GM23338 (cell line): ENCODE measurements around the gene MAP3K15. TPM values are rescaled to one million over a fixed set of nuclear protein-coding genes. Genes with fewer than 3 reads are reported as not detected.

Source experiments
- ATAC-seq: fragments of 200-7000 bp; cut with Tn5 transposase; 3 replicates; pipeline ENCODE4 v1.9.1; 2020
- DNase-seq: peaks from one replicate; pipeline ENCODE4 v3.0.0-alpha.2; 2015; ENCODE audit warnings: low spot score
- H2AFZ ChIP-seq: fragments of 200-600 bp; sonication (generic); 2 replicates; pipeline ENCODE4 v1.8.0; 2016; ENCODE audit warnings: antibody characterized with exemption, mild to moderate bottlenecking, moderate library complexity
- H3F3A ChIP-seq: fragments of 200-600 bp; sonication (generic); replicated peaks from 2 replicates; pipeline ENCODE4 v1.8.0; 2017; ENCODE audit warnings: antibody characterized with exemption, mixed run types, low read depth
- H3K27ac ChIP-seq: fragments of 200-600 bp; sonication (generic); 2 replicates; pipeline ENCODE4 v1.6.1; 2016; ENCODE audit warnings: low read depth
- H3K27me3 ChIP-seq: fragments of 200-600 bp; sonication (generic); 2 replicates; pipeline ENCODE4 v1.8.0; 2016; ENCODE audit warnings: mild to moderate bottlenecking, mixed run types, moderate library complexity; ENCODE audit not compliant: insufficient read depth
- H3K36me3 ChIP-seq: fragments of 200-600 bp; sonication (generic); 2 replicates; pipeline ENCODE4 v1.8.0; 2016; ENCODE audit warnings: mild to moderate bottlenecking; ENCODE audit not compliant: insufficient read depth
- H3K4me1 ChIP-seq: fragments of 200-600 bp; sonication (generic); 2 replicates; pipeline ENCODE4 v1.8.0; 2016; ENCODE audit warnings: mild to moderate bottlenecking, moderate library complexity; ENCODE audit not compliant: insufficient read depth
- H3K4me2 ChIP-seq: fragments of 200-600 bp; sonication (generic); 2 replicates; pipeline ENCODE4 v1.7.1; 2017; ENCODE audit warnings: mixed run types
- H3K4me3 ChIP-seq: fragments of 200-600 bp; sonication (generic); 2 replicates; pipeline ENCODE4 v1.6.1; 2016; ENCODE audit warnings: mixed run types
- H3K79me2 ChIP-seq: fragments of 200-600 bp; sonication (generic); replicated peaks from 2 replicates; pipeline ENCODE4 v1.8.0; 2017; ENCODE audit warnings: mild to moderate bottlenecking; ENCODE audit not compliant: insufficient read depth
- H3K9me2 ChIP-seq: fragments of 200-600 bp; sonication (generic); 2 replicates; pipeline ENCODE4 v1.8.0; 2017; ENCODE audit not compliant: insufficient read depth
- H4K20me1 ChIP-seq: fragments of 200-600 bp; sonication (generic); replicated peaks from 2 replicates; pipeline ENCODE4 v1.8.0; 2017; ENCODE audit warnings: mild to moderate bottlenecking; ENCODE audit not compliant: insufficient read depth
- H3K27ac Mint-ChIP-seq: 2 replicates; pipeline ENCODE4 v1.8.0; 2020; ENCODE audit warnings: inconsistent platforms, mild to moderate bottlenecking, moderate library complexity, mixed read lengths
- H3K27me3 Mint-ChIP-seq: 3 replicates; pipeline ENCODE4 v1.8.0; 2022; ENCODE audit warnings: low read depth, mild to moderate bottlenecking, moderate library complexity, mixed read lengths, inconsistent platforms; ENCODE audit not compliant: insufficient read depth, poor library complexity
- H3K36me3 Mint-ChIP-seq: 3 replicates; pipeline ENCODE4 v1.8.0; 2021; ENCODE audit warnings: low read depth, mild to moderate bottlenecking, inconsistent platforms, moderate library complexity, mixed read lengths
- H3K4me1 Mint-ChIP-seq: 3 replicates; pipeline ENCODE4 v1.8.0; 2020; ENCODE audit warnings: mild to moderate bottlenecking, inconsistent platforms, mixed read lengths
- H3K4me3 Mint-ChIP-seq: 3 replicates; pipeline ENCODE4 v1.8.0; 2021; ENCODE audit warnings: moderate library complexity, mild to moderate bottlenecking, inconsistent platforms, mixed read lengths
- H3K9me3 Mint-ChIP-seq: 3 replicates; pipeline ENCODE4 v1.8.0; 2020; ENCODE audit warnings: moderate library complexity, mild to moderate bottlenecking, inconsistent platforms, mixed read lengths
- CTCF ChIP-seq, 2 experiments: fragments of 200-600 bp in 1 of 2; sonication (generic) in 1 of 2; conservative IDR thresholded peaks; 2 replicates each; pipeline versions ENCODE4 v1.5.1 to v1.6.1; 2016 to 2017; ENCODE audit warnings: antibody characterized with exemption in 2 of 2, low read depth in 2 of 2, mild to moderate bottlenecking in 2 of 2, moderate library complexity in 1 of 2
- ETS1 ChIP-seq: IDR thresholded peaks from 2 replicates; pipeline ENCODE4 v1.6.1; 2016; ENCODE audit warnings: antibody characterized with exemption
- EZH2 ChIP-seq: fragments of 200-600 bp; sonication (generic); IDR thresholded peaks from one replicate; pipeline ENCODE4 v1.8.0; 2017; ENCODE audit warnings: antibody characterized with exemption, mild to moderate bottlenecking, low read depth; ENCODE audit not compliant: unreplicated experiment
- EZH2phosphoT487 ChIP-seq: fragments of 200-600 bp; sonication (generic); IDR thresholded peaks from one replicate; pipeline ENCODE4 v1.8.1; 2018; ENCODE audit warnings: antibody characterized with exemption; ENCODE audit not compliant: unreplicated experiment
- JUNB ChIP-seq: IDR thresholded peaks from one replicate; pipeline ENCODE4 v1.6.1; 2016; ENCODE audit warnings: antibody characterized with exemption; ENCODE audit not compliant: unreplicated experiment
- NANOG ChIP-seq: IDR thresholded peaks from 2 replicates; pipeline ENCODE4 v1.6.1; 2016; ENCODE audit warnings: antibody characterized with exemption, borderline replicate concordance
- POLR2AphosphoS5 ChIP-seq: IDR thresholded peaks from 2 replicates; pipeline ENCODE4 v1.6.1; 2016; ENCODE audit warnings: antibody characterized with exemption, low read depth
- REST ChIP-seq: IDR thresholded peaks from one replicate; pipeline ENCODE4 v1.6.1; 2018; ENCODE audit warnings: antibody characterized with exemption; ENCODE audit not compliant: unreplicated experiment
- STAT1 ChIP-seq: IDR thresholded peaks from one replicate; pipeline ENCODE4 v1.6.1; 2016; ENCODE audit warnings: antibody characterized with exemption; ENCODE audit not compliant: unreplicated experiment
- polyA plus RNA-seq: library from polyadenylated mRNA; unstranded; fragments of >200 nt; fragmentation: Nextera tagmentation; extraction: Ambion mirVana; gene quantifications from 2 replicates; pipeline ENCODE4 v1.2.1, GENCODE V29; 2016
- total RNA-seq: library from RNA; depleted of rRNA; stranded (reverse); fragments of >200 nt; shearing (Covaris generic); gene quantifications from 2 replicates; pipeline ENCODE4 v1.2.3, GENCODE V29; 2014
- TF ChIP-seq, protein P1 (sequence below): fragments of 250-450 bp; sonication (Bioruptor Pico); IDR thresholded peaks from 2 replicates; pipeline ENCODE4 v1.5.0; 2020; ENCODE audit warnings: mild to moderate bottlenecking, moderate library complexity

Gene MAP3K15
- total and polyA plus RNA-seq, 2 experiments from 2014 or later = 0.40 to 3.1 TPM

DNA sequence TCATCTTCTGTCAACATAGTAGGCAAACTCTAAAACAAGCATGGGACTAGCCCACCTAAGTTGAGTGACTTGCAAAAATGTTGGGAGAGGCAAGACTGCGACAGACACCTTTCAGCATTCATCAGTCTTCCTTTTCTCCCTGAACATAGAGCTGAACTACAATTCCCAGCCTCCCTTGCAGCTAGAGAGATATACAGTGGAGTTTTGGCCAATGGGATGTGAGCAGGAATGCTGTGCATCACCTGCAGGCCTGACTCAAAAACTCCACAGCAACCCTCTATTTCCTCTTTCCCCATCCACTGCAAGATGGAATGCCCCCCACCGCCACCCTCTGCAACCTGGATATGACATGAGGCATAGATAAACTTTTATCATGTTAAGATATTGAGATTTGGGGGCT is 105.0 kb downstream of the MAP3K15 start:
- H3K27ac ChIP-seq = no peak overlapping the region
- H3K4me2 ChIP-seq = no peak overlapping the region
- no peaks in the 10 kb centered on the region for H3K36me3 ChIP-seq
- Mint-ChIP-seq H3K4me1 (no peaks in the 10 kb centered on the region), H3K9me3 (no peaks in the 10 kb centered on the region; the same call in 1 of the 3 replicates), H3K27ac (no peak overlapping the region), H3K27me3 (peaks cover 1% of the 10 kb centered on the region), H3K4me3 (no peak overlapping the region), H3K36me3 (no peaks in the 10 kb centered on the region; the same call in 2 of the 3 replicates)
- no peaks in the 10 kb centered on the region for H3K9me2 ChIP-seq
- no peak for TF ChIP-seq EZH2phosphoT487
- no peak for TF ChIP-seq STAT1
- no peak for TF ChIP-seq EZH2
- TF ChIP-seq, protein P1, sequence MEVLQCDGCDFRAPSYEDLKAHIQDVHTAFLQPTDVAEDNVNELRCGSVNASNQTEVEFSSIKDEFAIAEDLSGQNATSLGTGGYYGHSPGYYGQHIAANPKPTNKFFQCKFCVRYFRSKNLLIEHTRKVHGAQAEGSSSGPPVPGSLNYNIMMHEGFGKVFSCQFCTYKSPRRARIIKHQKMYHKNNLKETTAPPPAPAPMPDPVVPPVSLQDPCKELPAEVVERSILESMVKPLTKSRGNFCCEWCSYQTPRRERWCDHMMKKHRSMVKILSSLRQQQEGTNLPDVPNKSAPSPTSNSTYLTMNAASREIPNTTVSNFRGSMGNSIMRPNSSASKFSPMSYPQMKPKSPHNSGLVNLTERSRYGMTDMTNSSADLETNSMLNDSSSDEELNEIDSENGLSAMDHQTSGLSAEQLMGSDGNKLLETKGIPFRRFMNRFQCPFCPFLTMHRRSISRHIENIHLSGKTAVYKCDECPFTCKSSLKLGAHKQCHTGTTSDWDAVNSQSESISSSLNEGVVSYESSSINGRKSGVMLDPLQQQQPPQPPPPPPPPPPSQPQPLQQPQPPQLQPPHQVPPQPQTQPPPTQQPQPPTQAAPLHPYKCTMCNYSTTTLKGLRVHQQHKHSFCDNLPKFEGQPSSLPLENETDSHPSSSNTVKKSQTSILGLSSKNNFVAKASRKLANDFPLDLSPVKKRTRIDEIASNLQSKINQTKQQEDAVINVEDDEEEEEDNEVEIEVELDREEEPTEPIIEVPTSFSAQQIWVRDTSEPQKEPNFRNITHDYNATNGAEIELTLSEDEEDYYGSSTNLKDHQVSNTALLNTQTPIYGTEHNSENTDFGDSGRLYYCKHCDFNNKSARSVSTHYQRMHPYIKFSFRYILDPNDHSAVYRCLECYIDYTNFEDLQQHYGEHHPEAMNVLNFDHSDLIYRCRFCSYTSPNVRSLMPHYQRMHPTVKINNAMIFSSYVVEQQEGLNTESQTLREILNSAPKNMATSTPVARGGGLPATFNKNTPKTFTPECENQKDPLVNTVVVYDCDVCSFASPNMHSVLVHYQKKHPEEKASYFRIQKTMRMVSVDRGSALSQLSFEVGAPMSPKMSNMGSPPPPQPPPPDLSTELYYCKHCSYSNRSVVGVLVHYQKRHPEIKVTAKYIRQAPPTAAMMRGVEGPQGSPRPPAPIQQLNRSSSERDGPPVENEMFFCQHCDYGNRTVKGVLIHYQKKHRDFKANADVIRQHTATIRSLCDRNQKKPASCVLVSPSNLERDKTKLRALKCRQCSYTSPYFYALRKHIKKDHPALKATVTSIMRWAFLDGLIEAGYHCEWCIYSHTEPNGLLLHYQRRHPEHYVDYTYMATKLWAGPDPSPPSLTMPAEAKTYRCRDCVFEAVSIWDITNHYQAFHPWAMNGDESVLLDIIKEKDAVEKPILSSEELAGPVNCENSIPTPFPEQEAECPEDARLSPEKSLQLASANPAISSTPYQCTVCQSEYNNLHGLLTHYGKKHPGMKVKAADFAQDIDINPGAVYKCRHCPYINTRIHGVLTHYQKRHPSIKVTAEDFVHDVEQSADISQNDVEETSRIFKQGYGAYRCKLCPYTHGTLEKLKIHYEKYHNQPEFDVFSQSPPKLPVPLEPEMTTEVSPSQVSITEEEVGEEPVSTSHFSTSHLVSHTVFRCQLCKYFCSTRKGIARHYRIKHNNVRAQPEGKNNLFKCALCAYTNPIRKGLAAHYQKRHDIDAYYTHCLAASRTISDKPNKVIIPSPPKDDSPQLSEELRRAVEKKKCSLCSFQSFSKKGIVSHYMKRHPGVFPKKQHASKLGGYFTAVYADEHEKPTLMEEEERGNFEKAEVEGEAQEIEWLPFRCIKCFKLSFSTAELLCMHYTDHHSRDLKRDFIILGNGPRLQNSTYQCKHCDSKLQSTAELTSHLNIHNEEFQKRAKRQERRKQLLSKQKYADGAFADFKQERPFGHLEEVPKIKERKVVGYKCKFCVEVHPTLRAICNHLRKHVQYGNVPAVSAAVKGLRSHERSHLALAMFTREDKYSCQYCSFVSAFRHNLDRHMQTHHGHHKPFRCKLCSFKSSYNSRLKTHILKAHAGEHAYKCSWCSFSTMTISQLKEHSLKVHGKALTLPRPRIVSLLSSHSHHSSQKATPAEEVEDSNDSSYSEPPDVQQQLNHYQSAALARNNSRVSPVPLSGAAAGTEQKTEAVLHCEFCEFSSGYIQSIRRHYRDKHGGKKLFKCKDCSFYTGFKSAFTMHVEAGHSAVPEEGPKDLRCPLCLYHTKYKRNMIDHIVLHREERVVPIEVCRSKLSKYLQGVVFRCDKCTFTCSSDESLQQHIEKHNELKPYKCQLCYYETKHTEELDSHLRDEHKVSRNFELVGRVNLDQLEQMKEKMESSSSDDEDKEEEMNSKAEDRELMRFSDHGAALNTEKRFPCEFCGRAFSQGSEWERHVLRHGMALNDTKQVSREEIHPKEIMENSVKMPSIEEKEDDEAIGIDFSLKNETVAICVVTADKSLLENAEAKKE (CRISPR knock-in tag) = no peak
- TF ChIP-seq POLR2AphosphoS5 = no peak
- H2AFZ ChIP-seq = no peak overlapping the region
- ATAC-seq (peak; percentile 77), DNase-seq (peak; percentile 48)
- no peak overlapping the region for H3K4me3 ChIP-seq
- H3K27me3 ChIP-seq = no peaks in the 10 kb centered on the region
- H3K4me1 ChIP-seq = no peaks in the 10 kb centered on the region
- no peaks in the 10 kb centered on the region for H3K79me2 ChIP-seq
- no peaks in the 10 kb centered on the region for H4K20me1 ChIP-seq
- no peaks in the 10 kb centered on the region for H3F3A ChIP-seq

DNA sequence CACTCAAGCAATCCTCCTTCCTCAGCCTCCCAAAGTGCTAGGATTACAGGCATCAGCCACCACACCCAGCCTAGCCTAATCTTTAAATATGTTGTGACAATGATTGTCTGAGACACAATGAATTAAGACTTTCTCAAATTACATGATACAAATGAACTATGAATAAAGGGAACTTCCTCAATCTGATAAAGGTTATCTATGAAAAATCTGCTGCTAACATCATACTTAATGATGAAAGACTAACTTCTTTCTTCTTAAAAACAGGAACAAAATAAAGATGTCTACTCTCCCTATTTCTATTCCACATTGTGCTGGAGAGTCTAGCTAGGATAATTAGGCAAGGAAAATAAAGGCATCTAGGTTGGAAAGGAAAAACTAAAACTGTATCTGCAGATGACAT is 111.6 kb downstream of the MAP3K15 start:
- Mint-ChIP-seq H3K9me3 (no peaks in the 10 kb centered on the region), H3K36me3 (no peaks in the 10 kb centered on the region), H3K4me1 (no peaks in the 10 kb centered on the region), H3K27ac (no peak overlapping the region), H3K27me3 (no peaks in the 10 kb centered on the region), H3K4me3 (no peak overlapping the region)
- Histone ChIP-seq H4K20me1 (no peaks in the 10 kb centered on the region), H3F3A (no peaks in the 10 kb centered on the region), H3K9me2 (no peaks in the 10 kb centered on the region), H3K36me3 (no peaks in the 10 kb centered on the region), H3K4me2 (no peak overlapping the region), H2AFZ (no peak overlapping the region), H3K4me1 (no peaks in the 10 kb centered on the region), H3K27ac (no peak overlapping the region), H3K79me2 (no peaks in the 10 kb centered on the region), H3K4me3 (no peak overlapping the region), H3K27me3 (no peaks in the 10 kb centered on the region)
- DNase-seq (no peak), ATAC-seq (no peak)
- no peak for TF ChIP-seq REST
- no peak for TF ChIP-seq NANOG
- TF ChIP-seq ETS1 = no peak
- no peak for TF ChIP-seq CTCF (conservative IDR thresholded peaks at IDR 0.05; ENCODE audit: low read depth in 2 of 2)
- TF ChIP-seq POLR2AphosphoS5 = no peak
- no peak for TF ChIP-seq JUNB
- no peak for TF ChIP-seq EZH2phosphoT487
